Osteoblast (primary cell): Measurements from ENCODE around the gene ZMYND19. TPM values are rescaled to one million over a fixed set of nuclear protein-coding genes. Genes with fewer than 3 reads are reported as not detected.

ENCODE experiments used
- DNase-seq: peaks from one replicate; pipeline ENCODE4 v3.0.0; 2011; ENCODE audit warnings: low spot score, mixed read lengths; ENCODE audit not compliant: insufficient read length; ENCODE audit errors: missing footprints
- H2AFZ ChIP-seq: 2 replicates; pipeline ENCODE4 v1.6.0; 2011; ENCODE audit warnings: mild to moderate bottlenecking, low read length
- H3K27ac ChIP-seq: 2 replicates; pipeline ENCODE4 v1.5.1; 2011; ENCODE audit warnings: mild to moderate bottlenecking, low read depth, low read length, moderate library complexity
- H3K27me3 ChIP-seq: 2 replicates; pipeline ENCODE4 v1.6.0; 2012; ENCODE audit warnings: mild to moderate bottlenecking, control low read depth, inconsistent platforms, low read length, moderate library complexity; ENCODE audit not compliant: insufficient read depth
- H3K36me3 ChIP-seq: 2 replicates; pipeline ENCODE4 v1.5.1; 2011; ENCODE audit warnings: mild to moderate bottlenecking, low read length, control low read depth, moderate library complexity; ENCODE audit not compliant: insufficient read depth
- H3K4me1 ChIP-seq: 2 replicates; pipeline ENCODE4 v1.5.1; 2011; ENCODE audit warnings: mild to moderate bottlenecking, low read length, control low read depth, moderate library complexity; ENCODE audit not compliant: insufficient read depth
- H3K4me2 ChIP-seq: 2 replicates; pipeline ENCODE4 v1.6.0; 2011; ENCODE audit warnings: mild to moderate bottlenecking, low read length; ENCODE audit not compliant: insufficient read depth
- H3K4me3 ChIP-seq: fragments of 200-600 bp; sonication (generic); 3 replicates; pipeline ENCODE4 v1.5.1; 2012; ENCODE audit warnings: mild to moderate bottlenecking, low read length, inconsistent platforms; ENCODE audit not compliant: insufficient read depth
- H3K79me2 ChIP-seq: 2 replicates; pipeline ENCODE4 v1.6.0; 2012; ENCODE audit warnings: mild to moderate bottlenecking, low read length, control low read depth, inconsistent platforms; ENCODE audit not compliant: insufficient read depth
- H3K9me3 ChIP-seq: 2 replicates; pipeline ENCODE4 v1.5.1; 2011; ENCODE audit warnings: low read depth, low read length, control low read depth
- H4K20me1 ChIP-seq: 2 replicates; pipeline ENCODE4 v1.6.0; 2012; ENCODE audit warnings: mild to moderate bottlenecking, low read length, control low read depth; ENCODE audit not compliant: insufficient read depth
- total RNA-seq: library from RNA; depleted of rRNA; stranded (reverse); fragments of >200 nt; gene quantifications from 2 replicates; pipeline ENCODE4 v1.2.3, GENCODE V29; 2012
- TF ChIP-seq, protein P1 (sequence below): IDR thresholded peaks from 2 replicates; pipeline ENCODE4 v1.5.1; 2011; ENCODE audit warnings: mild to moderate bottlenecking, low read depth, low read length, moderate library complexity; ENCODE audit errors: extremely low read depth

The ZMYND19 gene
- total RNA-seq, 1 donor = 10.5 TPM

DNA sequence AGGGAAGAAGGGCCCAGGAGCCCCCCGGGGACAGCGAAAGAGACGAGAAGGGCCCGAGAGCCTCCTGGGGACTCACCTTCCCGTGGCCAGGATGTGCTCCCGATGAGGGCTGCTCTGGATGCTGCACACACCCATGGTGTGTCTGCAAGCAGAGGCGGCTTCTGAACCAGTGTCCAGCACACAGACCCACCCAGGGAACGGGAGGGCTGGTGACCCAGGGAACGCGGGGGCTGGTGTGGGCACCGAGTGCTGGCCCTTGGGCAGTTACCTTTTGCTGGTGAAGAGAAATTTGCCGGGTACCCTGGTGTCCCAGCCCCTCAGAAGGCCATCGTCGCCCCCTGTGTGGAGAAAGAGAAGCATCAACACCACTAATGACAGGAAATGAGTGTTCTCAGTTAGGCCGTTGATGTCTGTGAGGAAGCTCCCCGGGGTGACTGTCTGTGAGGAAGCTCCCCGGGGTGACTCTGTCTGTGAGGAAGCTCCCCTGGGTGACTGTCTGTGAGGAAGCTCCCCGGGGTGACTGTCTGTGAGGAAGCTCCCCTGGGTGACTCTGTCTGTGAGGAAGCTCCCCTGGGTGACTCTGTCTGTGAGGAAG, 25.4 kb downstream of the ZMYND19 start:
- Histone ChIP-seq H3K4me2 (no peak overlapping the region), H4K20me1 (no peaks in the 10 kb centered on the region), H3K36me3 (peaks cover 22% of the 10 kb centered on the region), H3K27ac (no peak overlapping the region), H3K4me3 (no peak overlapping the region), H3K79me2 (peaks cover 7% of the 10 kb centered on the region), H3K9me3 (no peaks in the 10 kb centered on the region), H3K27me3 (no peaks in the 10 kb centered on the region), H2AFZ (no peak overlapping the region), H3K4me1 (no peaks in the 10 kb centered on the region)
- DNase-seq = no peak
- TF ChIP-seq, protein P1, sequence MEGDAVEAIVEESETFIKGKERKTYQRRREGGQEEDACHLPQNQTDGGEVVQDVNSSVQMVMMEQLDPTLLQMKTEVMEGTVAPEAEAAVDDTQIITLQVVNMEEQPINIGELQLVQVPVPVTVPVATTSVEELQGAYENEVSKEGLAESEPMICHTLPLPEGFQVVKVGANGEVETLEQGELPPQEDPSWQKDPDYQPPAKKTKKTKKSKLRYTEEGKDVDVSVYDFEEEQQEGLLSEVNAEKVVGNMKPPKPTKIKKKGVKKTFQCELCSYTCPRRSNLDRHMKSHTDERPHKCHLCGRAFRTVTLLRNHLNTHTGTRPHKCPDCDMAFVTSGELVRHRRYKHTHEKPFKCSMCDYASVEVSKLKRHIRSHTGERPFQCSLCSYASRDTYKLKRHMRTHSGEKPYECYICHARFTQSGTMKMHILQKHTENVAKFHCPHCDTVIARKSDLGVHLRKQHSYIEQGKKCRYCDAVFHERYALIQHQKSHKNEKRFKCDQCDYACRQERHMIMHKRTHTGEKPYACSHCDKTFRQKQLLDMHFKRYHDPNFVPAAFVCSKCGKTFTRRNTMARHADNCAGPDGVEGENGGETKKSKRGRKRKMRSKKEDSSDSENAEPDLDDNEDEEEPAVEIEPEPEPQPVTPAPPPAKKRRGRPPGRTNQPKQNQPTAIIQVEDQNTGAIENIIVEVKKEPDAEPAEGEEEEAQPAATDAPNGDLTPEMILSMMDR = no peak

GRCh38 chr9:137564134-137564533, 26.2 kb downstream of the ZMYND19 start:
- H3K27me3 ChIP-seq = no peaks in the 10 kb centered on the region
- no peaks in the 10 kb centered on the region for H4K20me1 ChIP-seq
- H3K4me2 ChIP-seq = no peak overlapping the region
- H3K79me2 ChIP-seq = peaks cover 3% of the 10 kb centered on the region
- no peak overlapping the region for H2AFZ ChIP-seq
- H3K4me3 ChIP-seq = no peak overlapping the region
- H3K27ac ChIP-seq = no peak overlapping the region
- TF ChIP-seq, protein P1 = no peak
- H3K9me3 ChIP-seq = no peaks in the 10 kb centered on the region
- H3K4me1 ChIP-seq = no peaks in the 10 kb centered on the region
- DNase-seq = no peak
- H3K36me3 ChIP-seq = peaks cover 24% of the 10 kb centered on the region

- H3K36me3 ChIP-seq = peaks cover 43% of the 10 kb centered on the region
- TF ChIP-seq, protein P1 = no peak
These were observed 32.2 kb downstream of the ZMYND19 start for GRCh38 chr9:137558127-137558526.

GRCh38 chr9:137556069-137556838, 34.1 kb downstream of the ZMYND19 start:
- Histone ChIP-seq H2AFZ (no peak overlapping the region), H3K79me2 (peaks cover 16% of the 10 kb centered on the region), H3K4me2 (no peak overlapping the region), H3K36me3 (peaks cover 40% of the 10 kb centered on the region), H4K20me1 (peaks cover 5% of the 10 kb centered on the region), H3K27ac (no peak overlapping the region), H3K4me1 (peaks cover 6% of the 10 kb centered on the region), H3K27me3 (no peaks in the 10 kb centered on the region), H3K9me3 (no peaks in the 10 kb centered on the region), H3K4me3 (no peak overlapping the region)
- TF ChIP-seq, protein P1 = no peak
- peak; percentile 65 for DNase-seq

More at GRCh38 chr9:137558127-137558526, 32.2 kb downstream of the ZMYND19 start:
- Histone ChIP-seq H3K4me1 (no peaks in the 10 kb centered on the region), H3K27me3 (no peaks in the 10 kb centered on the region), H3K79me2 (peaks cover 5% of the 10 kb centered on the region), H2AFZ (no peak overlapping the region), H3K9me3 (no peaks in the 10 kb centered on the region), H4K20me1 (no peaks in the 10 kb centered on the region), H3K4me3 (no peak overlapping the region), H3K27ac (no peak overlapping the region), H3K4me2 (no peak overlapping the region)
- no peak for DNase-seq
